ENCODE results near the gene ZNF358.

The ZNF358 gene

DNA sequence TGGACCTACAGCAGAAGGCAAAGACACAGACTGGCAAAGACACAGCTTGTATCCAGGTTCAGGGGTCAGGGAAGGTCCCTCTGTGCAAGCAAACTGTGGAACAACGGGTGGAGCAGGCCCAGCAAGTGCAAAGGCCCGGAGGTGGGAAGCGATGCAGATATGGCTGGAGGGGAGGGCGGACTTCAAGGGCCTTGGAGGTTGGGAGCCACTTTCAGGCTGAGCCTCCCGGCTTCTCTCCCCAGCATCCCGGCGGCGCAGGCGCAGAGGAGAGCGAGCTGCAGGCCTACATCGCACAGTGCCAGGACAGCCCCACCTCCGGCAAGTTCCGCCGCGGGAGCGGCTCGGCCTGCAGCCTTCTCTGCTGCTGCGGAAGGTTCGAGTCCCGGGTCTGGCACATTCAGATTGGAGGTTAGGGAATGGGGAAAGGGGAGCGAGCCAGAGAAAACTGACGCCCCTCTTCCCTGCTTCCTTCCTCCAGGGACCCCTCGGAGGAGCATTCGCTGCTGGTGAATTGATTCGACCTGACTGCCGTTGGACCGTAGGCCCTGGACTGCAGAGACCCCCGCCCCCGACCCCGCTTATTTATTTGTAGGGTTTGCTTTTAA is 17.5 kb downstream of the ZNF358 start:
- Histone ChIP-seq H3K9me3 (ENCODE audit: control insufficient read depth, low read length) (no peaks in the 10 kb centered on the region), H2AFZ (peak overlapping the region; percentile 91), H3K36me3 (ENCODE audit: control insufficient read depth, insufficient read depth, low read length) (no peaks in the 10 kb centered on the region), H3K27me3 (ENCODE audit: control insufficient read depth, insufficient read depth, low read length) (no peaks in the 10 kb centered on the region), H3K4me2 (ENCODE audit: low read length) (peak overlapping the region; percentile 61), H3K9ac (no peak overlapping the region), H3K79me2 (no peaks in the 10 kb centered on the region), H3K27ac (peak overlapping the region; percentile 86), H3K4me3 (ENCODE audit: low read depth, low read length) (peak overlapping the region; percentile 62), H3K4me1 (no peaks in the 10 kb centered on the region)
- TF ChIP-seq, protein P1, sequence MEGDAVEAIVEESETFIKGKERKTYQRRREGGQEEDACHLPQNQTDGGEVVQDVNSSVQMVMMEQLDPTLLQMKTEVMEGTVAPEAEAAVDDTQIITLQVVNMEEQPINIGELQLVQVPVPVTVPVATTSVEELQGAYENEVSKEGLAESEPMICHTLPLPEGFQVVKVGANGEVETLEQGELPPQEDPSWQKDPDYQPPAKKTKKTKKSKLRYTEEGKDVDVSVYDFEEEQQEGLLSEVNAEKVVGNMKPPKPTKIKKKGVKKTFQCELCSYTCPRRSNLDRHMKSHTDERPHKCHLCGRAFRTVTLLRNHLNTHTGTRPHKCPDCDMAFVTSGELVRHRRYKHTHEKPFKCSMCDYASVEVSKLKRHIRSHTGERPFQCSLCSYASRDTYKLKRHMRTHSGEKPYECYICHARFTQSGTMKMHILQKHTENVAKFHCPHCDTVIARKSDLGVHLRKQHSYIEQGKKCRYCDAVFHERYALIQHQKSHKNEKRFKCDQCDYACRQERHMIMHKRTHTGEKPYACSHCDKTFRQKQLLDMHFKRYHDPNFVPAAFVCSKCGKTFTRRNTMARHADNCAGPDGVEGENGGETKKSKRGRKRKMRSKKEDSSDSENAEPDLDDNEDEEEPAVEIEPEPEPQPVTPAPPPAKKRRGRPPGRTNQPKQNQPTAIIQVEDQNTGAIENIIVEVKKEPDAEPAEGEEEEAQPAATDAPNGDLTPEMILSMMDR (IDR thresholded peaks at IDR 0.05): no peak

DNA sequence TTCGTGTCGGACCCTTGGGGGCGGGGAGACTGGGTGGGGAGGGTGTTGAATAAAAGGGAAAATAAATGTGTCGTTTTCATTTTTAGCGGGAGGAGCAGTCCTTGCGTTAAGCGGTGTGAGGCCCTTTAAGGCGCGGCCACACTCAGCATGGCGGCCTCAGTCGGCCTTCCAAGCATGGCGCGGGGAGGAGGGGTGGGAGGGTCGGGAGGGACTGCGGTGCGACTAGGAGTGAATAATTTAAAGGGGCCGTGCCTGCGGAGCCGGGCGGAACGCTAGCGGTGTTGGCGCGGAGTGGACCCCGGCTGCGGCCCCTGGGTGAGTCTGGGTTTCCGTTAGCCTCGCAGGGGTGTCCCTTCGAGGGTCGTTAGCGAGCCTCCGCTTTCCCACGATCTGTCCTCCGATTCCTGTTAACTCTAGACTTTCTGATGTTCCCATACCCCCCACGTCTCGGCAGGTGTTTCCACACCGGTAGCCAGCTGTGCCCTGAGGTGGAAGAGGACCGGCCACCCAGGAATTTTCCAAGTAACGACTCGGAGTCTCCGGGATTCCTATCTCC is 18.1 kb downstream of the ZNF358 start:
- peak overlapping the region; percentile 86 for H3K27ac ChIP-seq
- H3K4me3 ChIP-seq (ENCODE audit: low read depth, low read length): peak overlapping the region; percentile 62
- H3K79me2 ChIP-seq: no peaks in the 10 kb centered on the region
- H3K27me3 ChIP-seq (ENCODE audit: control insufficient read depth, insufficient read depth, low read length): no peaks in the 10 kb centered on the region
- H3K4me1 ChIP-seq: no peaks in the 10 kb centered on the region
- H3K9ac ChIP-seq: no peak overlapping the region
- H3K9me3 ChIP-seq (ENCODE audit: control insufficient read depth, low read length): no peaks in the 10 kb centered on the region
- peak overlapping the region; percentile 61 for H3K4me2 ChIP-seq (ENCODE audit: low read length)
- peak overlapping the region; percentile 91 for H2AFZ ChIP-seq
- TF ChIP-seq, protein P1 (IDR thresholded peaks at IDR 0.05): no peak
- no peaks in the 10 kb centered on the region for H3K36me3 ChIP-seq (ENCODE audit: control insufficient read depth, insufficient read depth, low read length)

DNA sequence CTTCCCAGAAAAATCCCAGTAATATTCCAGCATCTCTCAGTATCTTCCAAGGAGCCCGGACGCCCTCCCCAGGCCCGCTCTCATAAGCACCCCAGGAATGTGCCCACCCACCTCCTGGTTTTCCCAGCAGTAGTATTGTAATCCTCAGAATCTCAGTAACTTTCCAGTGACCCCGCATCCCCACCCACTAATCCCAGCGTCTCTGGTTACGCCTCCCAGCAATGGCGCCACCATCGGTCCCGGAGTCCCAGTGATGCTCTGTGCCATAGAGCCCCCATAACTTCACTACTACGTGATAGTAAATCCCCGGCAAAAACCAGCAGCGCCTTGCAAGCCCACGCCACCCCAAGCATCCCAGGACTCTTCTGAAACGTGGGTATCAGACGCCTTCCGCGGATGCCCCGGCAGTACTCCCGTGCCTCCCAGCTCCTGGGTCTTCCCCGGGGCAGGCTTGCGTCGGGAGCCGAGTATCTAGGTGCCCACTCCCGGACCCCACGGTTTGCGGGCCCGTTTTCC is 18.7 kb downstream of the ZNF358 start:
- H3K9me3 ChIP-seq (ENCODE audit: control insufficient read depth, low read length): no peaks in the 10 kb centered on the region
- no peaks in the 10 kb centered on the region for H3K27me3 ChIP-seq (ENCODE audit: control insufficient read depth, insufficient read depth, low read length)
- peak overlapping the region; percentile 86 for H3K27ac ChIP-seq
- peak overlapping the region; percentile 2 for H3K9ac ChIP-seq
- H3K36me3 ChIP-seq (ENCODE audit: control insufficient read depth, insufficient read depth, low read length): no peaks in the 10 kb centered on the region
- H3K4me1 ChIP-seq: no peaks in the 10 kb centered on the region
- H3K4me2 ChIP-seq (ENCODE audit: low read length): peak overlapping the region; percentile 61
- TF ChIP-seq, protein P1 (IDR thresholded peaks at IDR 0.05): no peak
- no peaks in the 10 kb centered on the region for H3K79me2 ChIP-seq
- peak overlapping the region; percentile 91 for H2AFZ ChIP-seq
- peak overlapping the region; percentile 59 for H3K4me3 ChIP-seq (ENCODE audit: low read depth, low read length)

DNA sequence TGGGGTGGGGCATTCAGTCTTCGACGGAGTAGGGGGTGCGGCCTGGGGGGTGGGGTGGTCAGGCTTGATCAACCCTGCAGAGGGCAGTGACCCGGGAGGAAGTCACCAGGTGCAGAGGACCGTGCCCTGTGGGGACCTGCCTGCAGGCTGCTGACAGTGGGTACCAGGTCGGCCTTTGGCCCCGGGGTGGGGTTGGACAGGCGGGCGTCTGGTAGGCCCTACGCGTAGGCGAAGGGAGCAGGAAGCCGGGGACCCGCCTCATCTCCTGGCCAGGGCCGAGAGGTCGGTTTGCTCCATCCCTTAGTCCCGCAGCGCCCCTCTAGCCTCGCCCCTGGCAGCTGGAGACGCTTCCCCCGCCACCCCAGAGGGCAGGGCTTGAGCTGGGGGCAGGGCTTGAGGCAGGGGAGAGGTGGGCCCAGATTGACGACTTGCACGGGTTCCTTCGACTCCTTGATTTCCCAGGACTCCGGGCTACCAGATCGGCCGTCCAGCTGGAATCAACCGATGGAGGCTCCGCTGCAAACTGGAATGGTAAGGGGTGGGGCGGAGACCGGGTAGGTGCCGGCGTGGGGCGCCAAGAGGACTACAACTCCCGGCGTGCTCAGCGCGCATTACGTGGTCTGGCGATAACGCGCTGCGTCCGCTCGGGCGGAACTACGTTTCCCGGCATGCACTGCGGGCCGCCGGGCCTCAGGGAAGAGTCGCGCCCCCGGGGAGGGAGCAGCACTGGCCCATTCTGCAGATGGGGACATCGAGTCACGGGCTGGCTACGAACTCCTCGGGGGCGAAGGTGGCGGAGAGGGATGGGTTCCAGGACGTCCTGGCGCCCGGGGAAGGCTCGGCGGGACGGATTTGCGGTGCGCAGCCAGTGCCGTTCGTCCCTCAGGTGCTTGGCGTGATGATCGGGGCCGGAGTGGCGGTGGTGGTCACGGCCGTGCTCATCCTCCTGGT is 19.4 kb downstream of the ZNF358 start, which contains the start of gene PNPLA6:
TSS of gene PNPLA6 (plus strand) at position 671 of the 951 bp plus-strand sequence. CDS start at position 743, 72 bp downstream.
- H3K27me3 ChIP-seq (ENCODE audit: control insufficient read depth, insufficient read depth, low read length): no peaks in the 10 kb centered on the region
- peak within 1 kb of the TSS; percentile 59 for H3K4me3 ChIP-seq (ENCODE audit: low read depth, low read length)
- peak within 1 kb of the TSS; percentile 2 for H3K9ac ChIP-seq
- H3K9me3 ChIP-seq (ENCODE audit: control insufficient read depth, low read length): no peaks in the 10 kb centered on the region
- peak within 1 kb of the TSS; percentile 86 for H3K27ac ChIP-seq
- H2AFZ ChIP-seq: peak within 1 kb of the TSS; percentile 91
- peak within 1 kb of the TSS; percentile 61 for H3K4me2 ChIP-seq (ENCODE audit: low read length)
- TF ChIP-seq, protein P1 (IDR thresholded peaks at IDR 0.05): no peak
- H3K36me3 ChIP-seq (ENCODE audit: control insufficient read depth, insufficient read depth, low read length): no peaks in the 10 kb centered on the region
- H3K4me1 ChIP-seq: no peaks in the 10 kb centered on the region
- H3K79me2 ChIP-seq: no peaks in the 10 kb centered on the region

All from parathyroid adenoma (tissue), 2 donors.